HCT116 (cell line): ENCODE measurements around the gene HYLS1.

Experiments
- CEBPB ChIP-seq: IDR thresholded peaks from 2 replicates; pipeline ENCODE4 v1.6.1; 2012; ENCODE audit warnings: low read depth
- CTCF ChIP-seq, 3 experiments: fragments of 200-600 bp in 1 of 3; sonication (generic) in 1 of 3; IDR thresholded peaks in 2 of 3; conservative IDR thresholded peaks in 1 of 3; 2 replicates each; pipeline ENCODE4 v1.5.1; 2012 to 2017; ENCODE audit warnings: low read depth in 2 of 3, low read length in 2 of 3, antibody characterized with exemption in 1 of 3, borderline replicate concordance in 1 of 3, control low read depth in 1 of 3, mild to moderate bottlenecking in 1 of 3, mixed read lengths in 1 of 3, mixed run types in 1 of 3, moderate library complexity in 1 of 3; ENCODE audit not compliant: insufficient read depth in 1 of 3
- ELF1 ChIP-seq: IDR thresholded peaks from 2 replicates; pipeline ENCODE4 v1.6.1; 2012; ENCODE audit warnings: low read depth, borderline replicate concordance
- EZH2 ChIP-seq: fragments of 200-600 bp; sonication (generic); IDR thresholded peaks from 2 replicates; pipeline ENCODE4 v1.6.1; 2017; ENCODE audit warnings: antibody characterized with exemption, mixed run types
- JUND ChIP-seq: IDR thresholded peaks from 2 replicates; pipeline ENCODE4 v1.6.1; 2012
- POLR2A ChIP-seq: IDR thresholded peaks from 2 replicates; pipeline ENCODE4 v1.7.0; 2011; ENCODE audit warnings: borderline replicate concordance; ENCODE audit not compliant: insufficient read depth, insufficient read length; ENCODE audit errors: extremely low read depth
- RAD21 ChIP-seq: IDR thresholded peaks from 2 replicates; pipeline ENCODE4 v1.6.1; 2012; ENCODE audit warnings: low read depth, mild to moderate bottlenecking
- SRF ChIP-seq: IDR thresholded peaks from 2 replicates; pipeline ENCODE4 v1.6.1; 2012; ENCODE audit warnings: low read depth
- TCF7L2 ChIP-seq: IDR thresholded peaks from 2 replicates; pipeline ENCODE4 v1.7.0; 2011; ENCODE audit warnings: borderline replicate concordance, inconsistent platforms; ENCODE audit not compliant: insufficient read depth, insufficient read length; ENCODE audit errors: extremely low read depth
- YY1 ChIP-seq: IDR thresholded peaks from 2 replicates; pipeline ENCODE4 v1.6.1; 2011; ENCODE audit warnings: low read length, low read depth, moderate library complexity, mild to moderate bottlenecking; ENCODE audit not compliant: insufficient replicate concordance; ENCODE audit errors: extremely low read depth
- ZFX ChIP-seq: fragments of 450-650 bp; IDR thresholded peaks from 2 replicates; pipeline ENCODE4 v1.6.1; 2017
- TF ChIP-seq, protein P1 (sequence below): IDR thresholded peaks from 2 replicates; pipeline ENCODE4 v1.6.1; 2012; ENCODE audit warnings: low read depth

DNA sequence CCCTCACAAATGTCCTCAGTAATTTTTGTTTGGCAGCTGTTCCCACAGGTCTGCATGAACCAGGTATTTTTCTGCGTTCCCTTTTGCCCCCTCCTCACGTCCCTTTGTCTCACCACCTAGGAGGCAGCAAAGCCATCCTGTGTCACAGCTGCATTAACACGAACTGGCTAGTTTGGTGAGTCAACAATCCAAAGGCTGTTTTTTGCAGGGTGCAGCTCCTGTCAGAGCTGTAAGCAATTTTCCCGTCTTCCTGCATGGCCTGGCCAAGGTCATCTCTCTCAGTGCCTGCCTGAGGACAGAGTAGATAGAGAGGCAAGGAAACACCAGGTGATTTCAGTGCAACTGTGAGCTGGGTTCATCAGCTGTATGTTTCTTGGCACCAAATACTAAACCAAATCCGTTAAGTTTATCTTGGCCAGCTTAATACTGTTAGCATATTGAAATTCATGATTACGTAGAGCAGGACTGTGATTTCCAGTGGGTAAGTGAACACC, 37.8 kb downstream of the HYLS1 start:
- no peak for TF ChIP-seq TCF7L2
- TF ChIP-seq POLR2A, result no peak
- TF ChIP-seq EZH2, result no peak
- TF ChIP-seq CTCF (IDR thresholded peaks at IDR 0.05 in 2 of 3, conservative IDR thresholded peaks at IDR 0.05 in 1 of 3; ENCODE audit: borderline replicate concordance in 1 of 3, insufficient read depth in 1 of 3, low read depth in 2 of 3, low read length in 2 of 3), result no peak
- TF ChIP-seq YY1, result no peak
- no peak for TF ChIP-seq RAD21
- TF ChIP-seq ELF1, result no peak
- TF ChIP-seq, protein P1, sequence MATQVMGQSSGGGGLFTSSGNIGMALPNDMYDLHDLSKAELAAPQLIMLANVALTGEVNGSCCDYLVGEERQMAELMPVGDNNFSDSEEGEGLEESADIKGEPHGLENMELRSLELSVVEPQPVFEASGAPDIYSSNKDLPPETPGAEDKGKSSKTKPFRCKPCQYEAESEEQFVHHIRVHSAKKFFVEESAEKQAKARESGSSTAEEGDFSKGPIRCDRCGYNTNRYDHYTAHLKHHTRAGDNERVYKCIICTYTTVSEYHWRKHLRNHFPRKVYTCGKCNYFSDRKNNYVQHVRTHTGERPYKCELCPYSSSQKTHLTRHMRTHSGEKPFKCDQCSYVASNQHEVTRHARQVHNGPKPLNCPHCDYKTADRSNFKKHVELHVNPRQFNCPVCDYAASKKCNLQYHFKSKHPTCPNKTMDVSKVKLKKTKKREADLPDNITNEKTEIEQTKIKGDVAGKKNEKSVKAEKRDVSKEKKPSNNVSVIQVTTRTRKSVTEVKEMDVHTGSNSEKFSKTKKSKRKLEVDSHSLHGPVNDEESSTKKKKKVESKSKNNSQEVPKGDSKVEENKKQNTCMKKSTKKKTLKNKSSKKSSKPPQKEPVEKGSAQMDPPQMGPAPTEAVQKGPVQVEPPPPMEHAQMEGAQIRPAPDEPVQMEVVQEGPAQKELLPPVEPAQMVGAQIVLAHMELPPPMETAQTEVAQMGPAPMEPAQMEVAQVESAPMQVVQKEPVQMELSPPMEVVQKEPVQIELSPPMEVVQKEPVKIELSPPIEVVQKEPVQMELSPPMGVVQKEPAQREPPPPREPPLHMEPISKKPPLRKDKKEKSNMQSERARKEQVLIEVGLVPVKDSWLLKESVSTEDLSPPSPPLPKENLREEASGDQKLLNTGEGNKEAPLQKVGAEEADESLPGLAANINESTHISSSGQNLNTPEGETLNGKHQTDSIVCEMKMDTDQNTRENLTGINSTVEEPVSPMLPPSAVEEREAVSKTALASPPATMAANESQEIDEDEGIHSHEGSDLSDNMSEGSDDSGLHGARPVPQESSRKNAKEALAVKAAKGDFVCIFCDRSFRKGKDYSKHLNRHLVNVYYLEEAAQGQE, result no peak
- TF ChIP-seq SRF, result no peak
- no peak for TF ChIP-seq ZFX
- TF ChIP-seq CEBPB, result no peak
- no peak for TF ChIP-seq JUND
